Activated T-helper 1 cell treated with Interleukin-2 at 50 U/mL for 16 hours (primary cell): ENCODE measurements around the gene UTP18.
"Not testable (repeated sequence)": the region's sequence is repeated elsewhere in the genome, so short reads cannot be mapped to it uniquely, and the experiment has no call there.

Experiments used
- DNase-seq: peaks from one replicate; pipeline ENCODE4 v3.0.0-alpha.2; 2020; ENCODE audit warnings: low read depth

UTP18 gene

DNA sequence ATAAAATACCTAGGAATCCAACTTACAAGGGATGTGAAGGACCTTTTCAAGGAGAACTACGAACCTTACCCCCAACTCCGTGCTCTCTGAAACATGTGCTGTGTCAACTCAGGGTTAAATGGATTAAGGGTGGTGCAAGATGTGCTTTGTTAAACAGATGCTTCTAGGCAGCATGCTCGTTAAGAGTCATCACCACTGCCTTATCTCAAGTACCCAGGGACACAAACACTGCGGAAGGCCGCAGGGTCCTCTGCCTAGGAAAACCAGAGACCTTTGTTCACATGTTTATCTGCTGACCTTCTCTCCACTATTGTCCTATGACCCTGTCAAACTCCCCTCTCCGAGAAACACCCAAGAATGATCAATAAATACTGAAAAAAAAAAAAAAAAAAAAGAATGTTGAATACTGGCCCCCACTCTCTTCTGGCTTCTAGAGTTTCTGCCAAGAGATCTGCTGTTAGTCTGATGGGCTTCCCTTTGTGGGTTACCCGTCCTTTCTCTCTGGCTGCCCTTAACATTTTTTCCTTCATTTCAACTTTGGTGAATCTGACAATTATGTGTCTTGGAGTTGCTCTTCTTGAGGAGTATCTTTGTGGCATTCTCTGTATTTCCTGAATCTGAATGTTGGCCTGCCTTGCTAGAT, 70.6 kb downstream of the UTP18 start:
- not testable (repeated sequence) for DNase-seq

DNA sequence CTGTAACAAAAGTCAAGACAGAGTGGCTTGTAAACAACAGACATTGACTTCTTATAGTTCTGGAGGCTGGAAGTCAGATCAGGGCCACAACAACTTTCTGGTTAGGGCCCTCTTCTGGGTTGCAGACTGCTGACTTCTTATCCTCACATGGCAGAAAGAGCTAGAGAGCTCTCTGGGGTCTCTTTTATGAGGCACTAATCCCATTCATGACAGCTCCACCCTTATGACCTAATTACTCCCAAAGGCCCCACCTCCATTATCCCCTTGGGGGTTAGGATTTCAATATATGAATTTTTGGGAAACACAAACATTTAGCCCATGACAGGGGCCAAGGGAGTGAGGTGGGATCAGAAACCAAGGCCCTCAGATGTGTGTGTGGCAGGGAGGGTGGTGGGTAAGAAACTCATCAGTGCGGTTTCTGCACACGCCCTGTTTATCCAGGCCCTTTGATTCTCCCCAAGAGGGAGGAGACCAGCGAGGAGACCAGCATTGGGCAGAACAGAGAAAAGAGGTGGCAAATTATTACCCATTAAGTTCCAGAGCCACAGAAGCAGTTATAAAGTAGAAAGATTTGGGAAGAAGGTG, 74.8 kb downstream of the UTP18 start:
- no peak for DNase-seq

DNA sequence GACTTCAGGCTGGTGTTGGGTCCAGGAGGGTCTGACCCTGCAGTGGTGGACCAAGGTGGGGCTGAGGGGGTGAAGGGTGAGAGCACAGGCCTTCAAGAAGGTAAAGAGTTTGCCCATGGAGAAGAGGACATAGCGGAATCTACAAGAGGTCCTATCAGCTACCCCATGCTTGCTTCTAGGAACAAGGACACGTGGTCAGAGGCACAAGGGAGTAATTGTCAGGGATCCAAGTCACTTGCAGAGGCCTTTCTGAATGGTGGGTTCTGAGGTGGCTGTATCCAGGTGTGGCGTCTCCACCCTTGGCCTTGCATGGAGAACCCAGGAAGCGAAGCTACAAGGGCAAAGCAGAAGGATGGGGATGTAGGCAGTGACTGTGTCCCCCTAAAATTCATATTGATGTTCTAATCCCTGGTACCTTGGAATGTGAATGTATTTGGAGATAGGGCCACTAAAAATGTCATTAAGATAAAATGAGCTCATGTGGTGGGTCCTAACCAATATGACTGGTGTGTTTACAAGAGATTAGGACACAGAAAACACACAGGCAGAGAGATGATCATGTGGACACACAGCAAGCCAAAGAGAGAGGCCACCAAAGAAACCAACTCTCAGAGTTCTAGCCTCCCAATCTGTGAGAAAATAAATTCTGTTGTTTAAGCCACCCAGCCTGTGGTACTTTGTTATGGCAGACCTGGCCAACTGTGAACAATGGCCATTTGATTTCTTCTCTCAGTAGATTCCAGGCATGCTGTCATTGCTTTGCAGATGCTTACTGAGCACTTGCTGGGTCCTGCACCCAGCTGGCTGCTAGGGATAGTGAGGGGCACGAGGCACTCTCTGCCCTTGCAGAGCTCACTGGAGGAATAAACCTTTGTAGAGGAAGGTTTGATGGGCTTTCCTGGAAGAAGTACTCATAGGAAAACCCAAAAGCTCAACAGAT, 75.8 kb downstream of the UTP18 start:
- DNase-seq, result no peak

DNA sequence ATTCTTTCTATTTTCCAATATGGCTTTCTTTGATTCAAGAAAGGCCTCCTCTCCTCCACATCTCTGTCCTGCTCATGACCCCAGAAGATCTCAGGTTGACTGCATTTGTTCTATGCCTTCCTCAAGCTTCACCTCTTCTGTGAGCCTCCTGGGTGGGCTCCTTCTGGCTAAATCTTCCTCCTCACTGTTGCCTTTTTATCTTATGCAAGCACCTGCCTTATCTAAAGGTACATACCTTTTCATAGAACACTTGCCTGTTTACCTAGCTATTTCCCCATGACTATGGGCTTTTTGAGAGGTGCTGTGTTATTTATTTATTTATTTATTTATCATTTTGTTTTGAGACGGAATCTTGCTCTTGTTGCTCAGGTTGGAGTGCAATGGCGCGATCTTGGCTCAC, 81.1 kb downstream of the UTP18 start:
- DNase-seq, result no peak

DNA sequence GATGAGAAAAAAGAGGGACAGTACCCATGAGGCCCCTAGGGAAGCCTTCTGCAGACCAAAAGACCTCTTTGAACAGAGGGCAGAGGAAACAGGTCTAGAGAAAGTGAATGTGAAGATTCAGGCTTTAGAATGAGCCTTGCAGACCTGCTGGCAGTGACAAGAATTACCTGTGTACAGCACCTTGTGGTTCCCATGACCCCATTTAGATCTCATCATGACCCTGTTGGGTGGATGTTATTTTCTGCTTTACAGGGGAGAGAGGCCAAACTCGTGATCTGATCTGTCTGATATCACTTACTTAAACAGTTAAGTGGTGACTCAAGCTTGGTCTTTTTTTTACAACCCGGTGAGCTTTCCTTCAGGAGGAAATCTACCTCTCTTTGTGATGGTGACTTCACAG, 81.9 kb downstream of the UTP18 start:
- no peak for DNase-seq

DNA sequence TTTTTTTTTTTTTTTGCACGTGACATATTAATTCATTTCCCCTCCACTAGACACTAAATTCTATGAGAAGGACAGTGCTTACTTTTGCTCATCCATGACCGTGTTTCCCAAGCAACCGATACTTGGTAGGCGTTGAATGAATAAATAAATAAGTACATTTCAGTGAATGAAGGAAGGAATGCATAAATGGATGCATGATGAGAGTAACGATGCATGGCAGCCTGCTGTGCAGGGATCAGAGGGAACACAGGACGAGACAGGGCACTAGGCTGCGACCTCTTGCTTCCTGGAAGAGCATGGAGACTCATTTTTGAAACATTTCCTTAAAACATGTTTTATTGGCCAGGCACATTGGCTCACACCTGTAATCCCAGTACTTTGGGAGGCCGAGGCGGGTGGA, 84.2 kb downstream of the UTP18 start:
- DNase-seq, result no peak

DNA sequence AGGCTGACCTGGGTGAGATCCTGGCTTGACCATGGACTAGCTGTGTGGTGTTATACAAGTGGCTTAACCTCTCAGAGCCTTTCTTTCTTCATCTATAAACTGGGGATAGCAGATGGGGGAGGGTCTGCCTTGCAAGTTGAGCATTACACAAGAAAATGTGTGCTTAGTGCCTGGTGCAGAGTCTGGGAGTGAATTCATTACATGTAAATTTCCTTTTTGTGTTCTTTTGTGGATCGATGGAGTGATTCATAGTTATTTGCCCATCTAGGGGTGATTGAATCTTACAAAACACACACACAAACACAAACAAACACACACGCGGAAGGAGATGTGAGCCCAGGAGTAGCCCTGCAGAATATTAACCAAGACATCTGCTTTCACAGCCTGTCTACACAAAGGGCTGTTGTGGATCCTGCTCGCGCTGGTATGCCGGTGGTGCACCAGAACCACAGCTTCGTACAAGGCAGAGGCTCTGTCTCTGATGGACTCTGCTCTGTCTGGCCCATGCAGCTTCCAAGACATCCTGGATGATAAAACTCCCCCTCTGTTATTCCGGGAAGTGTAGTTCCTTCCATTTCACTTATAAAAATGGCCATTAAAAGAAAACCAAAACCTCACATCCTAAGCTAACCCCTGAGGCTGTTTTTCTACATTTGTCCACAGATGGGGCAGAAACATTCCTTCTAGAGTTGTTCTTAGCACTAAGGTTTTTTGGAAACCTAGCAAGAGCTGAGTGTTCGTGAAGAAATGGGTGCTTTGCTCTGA, 86.1 kb downstream of the UTP18 start:
- no peak for DNase-seq
